Activated T-helper 1 cell treated with Interleukin-2 at 50 U/mL for 16 hours (primary cell): ENCODE results near the gene FARP1.

Source experiments
- DNase-seq: peaks from one replicate; pipeline ENCODE4 v3.0.0-alpha.2; 2020; ENCODE audit warnings: low read depth

The FARP1 gene

GRCh38 chr13:98175043-98175442, 32.1 kb downstream of the FARP1 start:
- no peak for DNase-seq

GRCh38 chr13:98175823-98176222, 32.9 kb downstream of the FARP1 start:
- no peak for DNase-seq

- DNase-seq: no peak
Observed at GRCh38 chr13:98176777-98177608, 34.1 kb downstream of the FARP1 start, which contains the start of gene RNF113B. Gene RNF113B, minus strand, starts transcription at chr13:98177269. Its CDS starts 33 bp downstream, at chr13:98177236.

- DNase-seq: no peak
Observed at GRCh38 chr13:98180092-98180491, 37.2 kb downstream of the FARP1 start.

- no peak for DNase-seq
Observed at GRCh38 chr13:98181111-98181815, 38.4 kb downstream of the FARP1 start.

GRCh38 chr13:98182153-98182552, 39.3 kb downstream of the FARP1 start:
- no peak for DNase-seq

GRCh38 chr13:98182589-98182988, 39.7 kb downstream of the FARP1 start:
- DNase-seq: no peak

GRCh38 chr13:98184792-98185191, 41.9 kb downstream of the FARP1 start:
- DNase-seq: no peak

GRCh38 chr13:98187155-98187964, 44.5 kb downstream of the FARP1 start:
- DNase-seq: no peak

GRCh38 chr13:98187965-98188261, 45.0 kb downstream of the FARP1 start:
- no peak for DNase-seq

GRCh38 chr13:98188544-98189166, 45.8 kb downstream of the FARP1 start:
- no peak for DNase-seq

GRCh38 chr13:98189841-98190505, 47.1 kb downstream of the FARP1 start:
- DNase-seq: no peak

- DNase-seq: no peak
Observed at GRCh38 chr13:98190889-98191444, 48.1 kb downstream of the FARP1 start.

GRCh38 chr13:98192008-98192407, 49.1 kb downstream of the FARP1 start:
- no peak for DNase-seq

GRCh38 chr13:98195054-98195791, 52.3 kb downstream of the FARP1 start:
- no peak for DNase-seq

- DNase-seq: no peak
Observed at GRCh38 chr13:98198683-98199082, 55.8 kb downstream of the FARP1 start.

GRCh38 chr13:98199480-98199879, 56.6 kb downstream of the FARP1 start:
- DNase-seq: no peak

GRCh38 chr13:98200211-98200878, 57.5 kb downstream of the FARP1 start:
- no peak for DNase-seq

GRCh38 chr13:98201189-98201588, 58.3 kb downstream of the FARP1 start:
- no peak for DNase-seq

GRCh38 chr13:98201984-98202383, 59.1 kb downstream of the FARP1 start:
- no peak for DNase-seq
